Stimulated activated CD4-positive, alpha-beta T cell treated with anti-CD3 and anti-CD28 coated beads, Interleukin-2, amount 100 ng/mL, for 48 hours (primary cell): ENCODE data around the gene CAMTA1.

Experiments used
- DNase-seq, 2 donors: peaks; one replicate each; pipeline ENCODE4 v3.0.0-alpha.2; 2020

CAMTA1 gene

DNA sequence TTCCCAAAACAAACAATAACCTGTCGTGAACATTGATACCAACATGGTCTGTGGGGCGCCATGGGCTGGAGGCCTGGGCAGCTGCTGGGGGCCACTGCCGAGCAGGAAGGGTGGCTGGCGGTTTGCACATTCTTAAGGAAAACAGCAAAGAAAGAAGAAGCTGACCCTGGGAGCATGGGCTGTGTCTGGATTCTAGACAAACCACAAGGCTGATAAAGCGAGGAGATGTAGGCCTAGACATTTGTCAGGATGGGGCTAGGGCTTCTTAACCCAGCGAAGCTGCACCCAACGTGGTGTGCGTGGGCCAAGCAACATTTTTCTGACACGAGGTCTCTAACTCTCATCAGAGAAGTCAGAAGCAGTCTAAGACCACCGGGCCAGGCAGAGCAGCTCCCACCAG is 663.7 kb downstream of the CAMTA1 start:
- no peak for DNase-seq

DNA sequence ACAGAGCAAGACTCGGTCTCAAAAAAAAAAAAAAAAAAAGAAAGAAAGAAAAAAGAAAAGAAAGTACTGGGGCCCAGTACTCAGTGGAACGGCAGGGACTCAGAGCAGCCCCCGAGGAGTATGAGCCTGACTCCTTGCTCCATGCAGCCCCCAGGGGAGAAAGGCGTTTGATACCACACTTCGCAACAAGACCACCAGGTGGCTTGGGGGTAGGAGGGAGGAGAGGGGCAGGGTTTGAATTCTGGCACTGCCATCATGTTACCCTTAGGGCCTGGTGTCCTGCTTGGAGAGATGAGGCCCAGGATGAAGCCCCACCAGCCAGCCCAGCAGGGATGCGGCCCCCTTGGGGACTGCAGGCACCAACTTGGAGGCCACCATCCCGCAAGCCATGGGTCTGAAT is 664.5 kb downstream of the CAMTA1 start:
- no peak for DNase-seq

DNA sequence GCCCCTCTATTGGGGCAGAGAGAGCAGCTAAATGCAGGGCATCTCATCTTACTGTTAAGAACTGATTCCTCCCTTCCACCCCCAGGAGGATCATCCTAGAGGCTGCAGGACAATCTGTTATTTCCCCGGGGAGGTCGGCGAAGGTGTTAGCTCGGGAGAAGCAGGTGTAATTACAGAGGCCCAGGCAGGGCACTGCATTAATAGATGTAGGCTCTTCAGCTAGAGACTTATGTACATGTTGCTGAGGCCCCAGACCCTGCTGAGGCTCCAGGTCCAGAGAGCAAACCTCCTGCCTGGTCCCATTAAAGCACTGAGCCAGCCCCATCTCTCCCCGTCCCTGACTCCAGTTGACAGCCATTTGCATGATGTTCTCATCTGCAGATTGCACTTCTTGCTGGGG is 665.6 kb downstream of the CAMTA1 start:
- DNase-seq = no peak

DNA sequence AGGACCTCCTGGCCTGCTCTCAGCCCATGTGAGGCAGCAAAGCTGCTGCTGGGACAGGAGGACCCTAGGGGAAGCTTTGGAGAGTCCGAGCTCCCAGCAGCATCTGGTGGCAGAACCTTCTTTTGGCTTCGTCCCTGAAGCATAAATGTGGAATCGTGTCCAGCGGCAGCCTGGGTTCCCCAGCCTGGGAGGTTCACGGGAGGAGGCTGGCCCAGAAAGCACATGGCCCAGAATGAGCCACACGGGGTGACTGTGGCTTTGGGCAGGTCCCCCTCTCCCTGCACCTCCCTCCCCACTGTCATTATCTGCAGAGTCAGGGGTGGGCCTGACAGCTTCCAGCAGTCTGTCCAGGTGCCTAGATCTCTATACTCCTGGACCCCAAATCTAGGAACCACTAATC is 667.8 kb downstream of the CAMTA1 start:
- no peak for DNase-seq

DNA sequence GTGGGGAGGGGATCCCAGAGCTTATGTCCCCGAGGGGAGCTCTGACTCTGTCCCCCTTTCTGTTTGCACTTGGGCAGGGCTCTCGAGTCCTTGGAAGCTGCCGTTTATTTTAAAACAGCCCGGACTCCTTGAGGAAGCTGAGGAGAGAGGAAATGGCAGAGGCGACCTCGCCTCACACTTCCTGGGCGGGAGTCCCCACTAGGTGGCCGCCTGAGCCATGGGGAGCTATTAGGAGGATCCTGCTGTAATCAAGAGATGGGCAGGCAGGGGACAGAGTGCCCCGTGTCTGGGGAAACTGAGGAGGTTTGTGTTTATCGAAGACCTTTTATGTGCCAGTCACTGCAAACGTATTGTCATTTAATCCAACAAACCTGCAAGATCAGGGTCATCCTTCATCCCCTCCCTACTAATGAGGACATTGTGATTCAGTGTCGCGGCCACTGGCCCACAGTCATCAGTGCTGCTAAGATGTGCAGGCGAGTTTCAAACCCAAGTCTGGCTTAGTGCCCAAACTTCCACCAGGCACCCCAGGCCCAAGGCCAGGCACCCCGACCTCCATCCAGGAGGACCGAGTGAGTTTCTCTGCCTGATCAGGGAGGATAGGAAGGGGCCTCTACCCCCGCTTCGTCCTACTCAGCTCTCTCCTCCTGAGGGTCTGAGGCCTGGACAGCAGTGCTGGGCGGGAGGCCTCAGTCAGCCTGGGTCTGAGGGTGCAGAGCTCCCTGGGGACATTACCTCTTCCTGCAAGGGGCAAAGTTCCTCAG is 669.0 kb downstream of the CAMTA1 start:
- no peak for DNase-seq

DNA sequence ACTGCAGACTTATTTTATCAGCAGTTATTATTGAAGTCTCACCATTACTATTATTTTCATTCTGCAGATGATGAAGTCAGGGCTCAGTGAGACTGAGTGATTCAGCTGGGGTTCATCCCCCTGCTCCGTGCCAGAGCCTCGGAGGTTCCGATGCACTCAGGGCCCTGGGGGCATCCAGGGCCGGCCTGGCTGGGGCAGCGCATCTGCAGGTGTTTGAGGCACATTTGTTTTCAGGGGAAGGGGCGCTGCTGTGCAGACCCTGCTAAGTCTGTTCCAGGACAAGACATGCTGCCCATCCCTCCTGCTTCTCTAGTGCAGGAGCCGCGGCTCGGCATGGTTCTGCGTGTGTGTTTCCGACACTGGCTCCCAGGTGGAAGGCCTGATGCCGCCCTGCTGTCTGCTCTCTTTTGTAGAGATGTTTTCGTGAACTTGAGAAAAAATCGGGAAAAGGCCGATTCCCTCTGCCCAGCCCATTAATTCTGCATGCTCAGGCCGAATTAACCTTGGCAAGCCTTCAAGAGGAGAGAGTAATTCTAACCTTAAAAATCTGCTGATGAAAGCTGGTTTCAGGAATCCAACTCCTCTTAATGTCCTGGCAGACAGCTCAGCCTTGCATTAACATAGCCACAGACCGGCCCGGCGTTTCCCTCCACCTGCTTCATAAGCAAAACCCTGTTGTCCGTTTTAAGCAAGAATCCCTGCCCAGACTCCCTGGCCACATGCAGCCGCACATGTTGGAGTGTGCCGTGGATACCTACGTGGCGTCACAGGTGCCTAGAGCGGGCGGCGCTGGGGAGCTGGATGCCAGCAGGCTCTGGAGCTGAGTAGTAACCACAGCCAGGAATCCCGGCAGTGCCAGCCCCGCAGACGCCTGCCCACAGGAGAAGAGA is 669.9 kb downstream of the CAMTA1 start:
- DNase-seq = no peak

DNA sequence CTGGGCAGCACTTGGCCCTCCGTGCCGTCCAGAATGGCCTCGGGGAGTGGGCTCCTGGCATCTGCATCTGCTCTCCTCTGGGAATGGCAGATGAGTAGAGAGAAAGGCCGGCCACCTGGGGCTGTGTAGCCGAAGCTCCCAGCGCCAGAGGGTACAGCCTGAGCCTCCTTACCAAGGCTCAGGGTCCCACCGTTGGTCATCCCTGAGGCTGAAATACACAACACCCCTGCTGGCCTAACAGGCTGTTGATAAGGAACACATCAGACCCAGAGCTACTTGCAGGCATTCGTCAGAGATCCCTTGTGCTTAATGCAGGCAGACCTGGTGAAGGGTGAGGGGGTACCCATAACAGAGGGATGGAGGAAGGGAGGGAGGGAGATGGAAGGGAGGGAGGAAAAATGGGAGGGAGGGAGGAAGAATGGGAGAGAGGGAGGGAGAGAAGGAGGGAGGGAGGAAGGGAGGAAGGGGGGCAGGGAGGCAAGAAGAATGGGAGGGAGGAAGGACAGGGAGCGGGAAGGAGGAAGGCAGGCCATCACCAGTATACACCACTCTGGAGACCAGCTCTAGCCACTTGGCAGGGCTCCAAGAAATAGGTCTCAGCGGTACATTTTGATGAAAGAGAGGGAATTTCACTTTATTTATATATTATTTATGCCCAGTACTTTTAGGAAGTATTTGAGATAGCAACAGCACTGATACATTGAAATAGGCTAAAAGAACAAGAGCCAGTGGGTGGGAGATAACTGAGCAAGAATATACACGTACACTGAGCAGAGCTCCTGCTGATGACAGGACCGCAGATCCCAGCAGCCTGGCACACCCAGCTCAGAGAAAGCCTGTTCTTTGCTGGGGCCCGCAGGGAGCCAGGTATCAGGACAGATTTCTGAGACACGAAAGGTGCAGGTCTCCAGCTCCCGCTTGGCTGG is 670.8 kb downstream of the CAMTA1 start:
- DNase-seq = no peak

DNA sequence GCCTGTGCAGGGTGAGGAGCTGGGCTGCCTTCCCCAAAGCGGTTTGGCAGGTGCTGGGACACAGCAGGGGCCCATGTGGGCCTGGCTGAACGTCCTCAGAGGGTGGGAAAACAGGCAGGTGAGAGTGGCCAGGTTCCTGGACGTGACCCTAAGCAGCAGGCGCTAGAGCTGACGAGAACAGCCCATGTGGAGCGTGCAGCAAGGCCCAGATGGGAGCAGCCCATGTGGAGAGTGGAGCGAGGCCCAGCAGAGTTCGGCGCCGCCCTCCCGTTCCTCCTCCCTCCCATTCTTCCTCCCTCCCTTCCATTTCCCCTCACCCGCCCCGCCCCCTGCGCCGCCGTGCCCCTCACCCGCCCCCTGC is 671.4 kb downstream of the CAMTA1 start:
- DNase-seq = no peak

DNA sequence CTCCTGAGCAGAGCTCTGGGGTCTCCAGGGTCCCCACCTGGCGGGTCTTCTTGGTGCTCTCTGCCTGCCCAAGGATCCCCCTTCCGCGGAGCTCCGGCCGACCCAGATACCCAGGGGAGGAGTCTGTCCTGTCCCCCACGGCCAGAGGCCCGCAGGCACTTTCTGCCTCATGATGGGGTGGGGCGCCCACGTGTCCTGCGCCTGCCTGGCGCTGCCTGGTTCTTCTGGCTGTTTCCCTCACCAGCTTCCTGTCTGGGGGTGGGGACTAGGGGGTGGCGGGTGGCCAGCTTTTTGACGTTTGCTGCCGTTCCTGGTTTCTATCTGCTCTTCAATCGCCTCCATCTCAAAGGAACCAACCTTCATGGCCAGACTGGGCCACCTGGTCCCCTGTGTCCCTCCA is 672.6 kb downstream of the CAMTA1 start:
- no peak for DNase-seq

DNA sequence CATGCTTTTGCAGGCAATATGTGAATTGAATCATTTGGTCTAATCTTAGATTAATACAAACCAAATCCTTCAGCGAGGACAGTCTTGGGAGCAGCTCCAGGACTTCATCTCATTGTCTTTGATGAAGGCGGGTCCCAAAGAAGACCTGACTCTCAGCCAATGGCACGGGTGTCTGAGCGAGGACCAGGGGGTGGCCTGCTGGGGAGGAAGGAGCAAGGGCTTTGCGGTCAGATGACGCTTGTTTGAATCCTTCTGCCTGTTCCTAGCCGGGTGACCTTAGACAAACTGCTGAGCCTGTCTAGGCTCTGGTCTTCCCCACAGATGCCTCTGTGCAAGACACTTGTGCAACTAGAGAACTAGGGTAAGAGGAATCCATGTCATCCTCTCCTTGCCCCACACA is 673.7 kb downstream of the CAMTA1 start:
- no peak for DNase-seq

DNA sequence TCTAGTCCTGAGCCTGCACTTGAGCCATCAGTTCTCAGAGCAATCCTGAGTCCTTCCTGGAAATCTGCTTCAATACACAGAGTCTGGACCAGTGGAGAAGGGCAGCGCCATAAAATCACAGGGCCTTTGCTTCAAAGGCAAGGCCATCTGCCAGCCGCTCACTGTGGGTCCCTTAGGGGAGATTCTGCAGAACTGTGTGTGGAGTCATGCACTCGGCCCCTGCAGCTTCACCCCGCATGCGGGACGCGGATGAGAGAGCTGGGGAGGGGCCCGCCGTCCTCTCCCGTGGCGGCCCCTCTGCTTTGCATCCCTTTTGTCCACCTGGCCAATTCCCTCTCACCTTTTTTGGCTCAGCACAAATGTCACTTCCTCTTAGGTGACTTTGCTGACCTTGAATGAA is 674.7 kb downstream of the CAMTA1 start:
- DNase-seq = no peak

DNA sequence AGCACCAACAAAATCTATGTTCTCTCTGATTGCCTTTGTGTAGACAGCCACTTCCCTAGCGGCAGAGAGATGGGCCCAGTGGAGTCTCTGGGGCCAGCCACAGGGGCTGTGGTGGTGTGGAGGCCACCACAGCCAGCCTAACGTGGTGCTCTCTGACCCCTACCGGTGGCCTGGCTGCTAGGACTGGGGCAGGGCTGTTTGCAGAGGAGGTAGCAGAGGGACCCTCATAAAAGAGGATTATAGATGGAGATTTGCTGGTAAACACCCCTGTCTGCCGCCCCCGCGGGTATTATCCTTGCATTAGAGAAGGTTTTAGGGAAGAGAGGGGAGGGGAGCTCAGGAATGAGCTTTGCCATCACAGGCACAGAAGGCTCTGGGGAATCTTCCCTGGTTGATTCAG is 675.6 kb downstream of the CAMTA1 start:
- DNase-seq = no peak

DNA sequence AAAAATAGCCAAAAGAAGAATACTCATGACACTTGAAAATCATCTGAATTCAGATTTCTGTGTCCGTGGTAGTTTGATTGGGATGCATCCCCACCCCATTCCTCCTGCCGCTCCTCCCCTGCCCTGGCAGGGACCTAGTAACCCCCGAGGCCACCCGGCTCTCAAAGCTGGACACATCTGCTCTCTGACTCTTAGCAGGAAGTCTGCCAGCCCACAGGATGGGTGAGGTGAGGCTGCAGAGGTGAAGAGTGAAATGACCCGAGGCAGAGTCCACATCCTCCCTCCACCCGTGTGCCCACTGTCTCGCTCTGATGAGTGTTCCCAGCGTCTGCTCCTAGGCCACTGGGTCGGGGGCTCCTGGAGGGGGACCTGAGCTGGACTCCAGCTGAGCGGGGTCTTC is 677.4 kb downstream of the CAMTA1 start:
- DNase-seq = no peak

DNA sequence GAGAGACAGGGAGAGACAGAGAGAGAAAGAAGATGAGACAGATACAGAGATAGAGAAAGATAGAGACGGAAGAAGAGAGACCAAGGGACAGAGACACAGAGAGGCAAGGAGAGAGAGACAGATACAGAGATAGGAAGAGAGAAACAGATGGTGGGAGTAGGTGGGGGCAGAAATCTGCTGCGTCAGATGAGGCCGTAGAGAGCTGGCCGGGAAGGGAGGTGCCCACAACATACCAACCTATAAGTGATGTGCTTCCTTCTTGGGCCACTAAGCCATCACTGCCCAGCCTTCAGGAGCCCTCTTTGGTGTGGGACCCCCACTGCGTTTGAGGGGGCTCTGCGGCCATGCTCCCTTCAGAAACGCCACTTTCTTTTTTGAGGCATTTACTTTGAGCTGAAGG is 678.3 kb downstream of the CAMTA1 start:
- no peak for DNase-seq

DNA sequence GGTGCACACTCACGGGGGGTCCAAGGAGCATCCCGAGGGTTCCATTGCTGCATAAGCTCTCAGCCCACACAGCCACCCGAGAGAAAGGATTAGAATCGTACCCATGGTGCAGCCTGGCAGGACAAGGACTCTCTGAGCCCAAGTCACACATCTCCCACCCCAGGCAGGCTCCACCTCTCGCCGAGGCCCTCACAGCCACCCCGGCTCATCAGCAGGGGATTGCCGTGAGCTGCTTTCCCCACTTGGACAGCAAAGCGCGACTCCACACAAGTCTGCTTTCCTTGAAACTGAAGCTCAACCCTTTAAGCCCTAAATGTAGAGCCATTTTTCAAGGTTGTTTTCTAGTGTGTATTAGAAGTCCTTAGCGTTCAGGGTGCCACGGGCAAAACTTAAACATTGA is 679.5 kb downstream of the CAMTA1 start:
- DNase-seq = no peak

DNA sequence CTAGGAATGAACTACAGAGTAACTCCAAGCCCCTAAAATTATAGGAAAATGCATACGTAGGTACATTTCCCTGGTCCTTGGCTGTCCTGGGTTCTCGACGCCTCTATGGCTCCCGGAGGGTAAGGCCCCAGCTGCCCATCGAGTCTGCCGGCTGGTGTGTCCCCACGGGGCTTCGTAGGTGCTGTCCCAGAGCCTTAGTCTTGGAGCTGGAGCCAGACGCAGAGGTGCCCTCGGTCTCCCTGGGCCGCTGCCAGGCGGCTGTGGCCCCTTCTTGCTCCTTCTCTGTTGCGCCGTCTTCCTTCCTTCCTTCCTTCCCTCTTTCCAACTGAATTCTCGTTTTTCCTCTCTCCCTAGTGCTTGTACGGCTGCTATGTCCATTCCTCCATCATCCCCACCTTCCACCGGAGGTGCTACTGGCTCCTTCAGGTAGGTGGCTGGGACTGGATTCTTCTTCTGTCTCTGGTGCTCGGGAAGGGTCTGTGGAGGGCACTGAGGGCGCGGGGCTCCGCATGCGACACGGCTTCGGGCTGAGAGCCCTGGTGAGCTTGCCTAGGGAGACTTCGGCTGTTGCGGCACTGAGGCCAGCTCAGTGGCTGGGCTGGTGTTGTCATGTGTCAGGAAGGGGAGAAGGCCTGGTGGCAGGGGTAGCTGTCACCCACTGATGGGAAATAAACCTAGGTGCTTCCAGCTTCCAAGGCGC is 682.4 kb downstream of the CAMTA1 start:
- no peak for DNase-seq

DNA sequence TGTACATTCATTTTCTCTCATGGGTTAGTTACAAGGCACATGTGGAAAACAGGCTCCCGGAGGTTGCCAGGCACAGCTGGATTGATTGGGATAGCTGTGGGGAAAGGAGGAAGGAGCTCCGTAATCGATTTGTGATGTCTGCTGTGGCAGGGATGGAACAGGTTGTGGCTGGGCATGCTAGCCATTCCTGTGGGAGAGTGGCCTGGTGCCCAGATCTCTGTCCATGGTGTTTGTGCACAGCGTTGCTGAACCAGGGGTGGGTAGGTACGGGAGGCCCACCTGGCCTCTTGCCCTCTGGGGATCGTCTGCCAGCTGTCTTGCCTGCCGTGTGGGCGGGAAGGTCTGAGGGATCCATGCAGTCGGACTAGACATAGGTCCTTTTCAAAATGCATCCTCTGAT is 683.0 kb downstream of the CAMTA1 start:
- DNase-seq = no peak

DNA sequence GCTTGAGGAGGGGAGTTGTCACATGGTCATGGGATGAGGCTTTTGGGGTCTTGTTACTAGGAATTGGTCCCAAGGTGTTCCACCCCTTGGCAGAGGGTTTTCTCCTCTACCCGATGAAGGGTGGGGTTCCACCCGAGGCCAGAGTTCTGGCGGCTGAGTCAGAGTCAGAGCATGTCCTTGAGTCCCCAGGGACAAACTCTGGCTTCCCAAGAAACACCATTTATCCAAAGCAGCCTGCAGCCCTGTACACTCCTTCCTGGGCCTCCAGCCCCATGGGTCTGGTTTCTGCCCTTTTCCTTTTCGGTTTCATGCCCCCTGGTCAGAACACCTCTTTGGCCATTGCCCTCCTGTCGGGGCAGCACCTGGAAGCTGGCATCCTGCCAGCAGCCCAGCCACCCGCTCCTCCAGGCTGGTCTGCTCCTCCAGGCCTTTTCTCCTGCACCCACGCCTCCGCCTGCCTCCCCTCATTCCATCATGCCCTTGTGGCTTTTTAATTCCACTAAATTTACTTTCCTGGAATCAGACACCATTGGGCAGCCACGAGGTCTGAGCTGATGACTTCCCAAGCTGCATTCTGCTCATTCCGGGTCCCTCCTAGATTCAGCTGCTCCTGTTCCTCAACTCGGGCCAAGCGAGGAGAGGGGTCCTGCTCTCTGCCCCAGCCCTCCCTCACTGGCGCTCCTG is 684.1 kb downstream of the CAMTA1 start:
- no peak for DNase-seq

DNA sequence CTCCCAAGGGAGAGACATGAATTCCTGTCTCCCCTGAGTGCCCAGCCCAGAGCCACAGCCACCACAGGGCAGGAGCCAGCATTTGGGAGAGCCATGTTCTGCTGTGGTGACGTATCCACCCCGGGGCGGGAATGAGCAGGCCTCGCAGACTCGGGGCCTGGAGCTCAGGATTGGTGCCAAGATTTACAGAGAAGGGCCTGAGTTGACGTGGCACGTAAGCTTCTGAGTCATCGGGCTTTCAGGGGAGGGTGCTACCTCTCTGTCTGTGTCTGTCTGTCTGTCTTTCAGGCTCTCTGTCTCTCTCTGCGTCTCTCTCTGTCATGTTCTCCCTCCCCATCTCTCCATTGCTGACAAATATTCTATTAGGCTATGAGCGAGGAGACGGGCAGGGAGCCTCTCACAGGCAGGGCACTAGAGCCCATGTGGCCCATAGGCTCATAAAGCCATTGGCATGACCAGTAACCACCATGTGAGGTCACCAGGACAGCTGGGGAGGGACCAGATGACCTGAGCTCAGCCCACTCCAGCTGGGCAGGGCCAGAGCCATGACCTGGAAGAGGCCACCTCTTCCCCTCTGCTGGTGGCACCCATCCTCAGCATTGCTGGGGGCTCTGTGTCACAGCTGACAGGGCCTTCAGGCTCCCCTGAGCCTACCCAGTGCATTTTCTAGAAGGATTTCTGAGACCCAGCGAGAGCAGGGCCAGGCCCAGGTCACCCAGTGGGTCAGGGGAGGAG is 685.8 kb downstream of the CAMTA1 start:
- DNase-seq = peak in 1 of 2 donors; percentile 20

DNA sequence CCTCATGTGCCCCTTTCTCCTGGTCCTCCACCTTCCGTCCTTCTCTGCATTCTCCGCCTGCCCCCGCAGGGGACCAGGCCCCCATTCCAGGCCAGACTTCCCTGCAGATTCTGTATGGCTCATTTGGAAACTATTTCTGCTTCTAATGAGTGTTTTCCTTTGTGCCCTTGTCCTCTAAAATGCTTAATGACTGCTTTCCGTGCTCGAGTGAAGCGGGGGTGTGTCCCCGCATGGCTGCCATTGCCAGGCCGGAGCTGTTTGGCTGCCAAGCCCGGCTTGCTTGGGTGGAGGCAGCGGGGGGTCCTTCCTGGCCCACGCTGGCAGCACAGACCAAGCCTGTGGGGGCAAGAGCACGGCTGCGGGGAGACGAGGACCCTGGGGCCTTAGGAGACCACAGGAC is 686.6 kb downstream of the CAMTA1 start:
- DNase-seq = no peak
